Neural cell (in vitro differentiated cells): Measurements from ENCODE around the gene MRPS34.

Experiments
- EP300 ChIP-seq: fragments of 450-650 bp; conservative IDR thresholded peaks from 2 replicates; pipeline ENCODE4 v1.6.1; 2014; ENCODE audit warnings: antibody characterized with exemption, mild to moderate bottlenecking, moderate library complexity; ENCODE audit not compliant: poor library complexity, severe bottlenecking
- EZH2 ChIP-seq: fragments of 200-600, 300-800 bp; shearing (Covaris generic), sonication (generic); IDR thresholded peaks from 2 replicates; pipeline ENCODE4 v1.6.1; 2014; ENCODE audit warnings: antibody characterized with exemption, low read length, borderline replicate concordance, mild to moderate bottlenecking; ENCODE audit not compliant: insufficient read depth, poor library complexity, severe bottlenecking
- MXI1 ChIP-seq: fragments of 450-650 bp; conservative IDR thresholded peaks from 2 replicates; pipeline ENCODE4 v1.6.1; 2014; ENCODE audit warnings: antibody characterized with exemption, mild to moderate bottlenecking; ENCODE audit not compliant: poor library complexity, severe bottlenecking
- POLR2AphosphoS5 ChIP-seq: IDR thresholded peaks from 2 replicates; pipeline ENCODE4 v1.6.1; 2012
- RAD21 ChIP-seq: fragments of 450-650 bp; conservative IDR thresholded peaks from 2 replicates; pipeline ENCODE4 v1.6.1; 2014; ENCODE audit warnings: antibody characterized with exemption, mild to moderate bottlenecking, moderate library complexity
- SMC3 ChIP-seq: fragments of 450-650 bp; conservative IDR thresholded peaks from 2 replicates; pipeline ENCODE4 v1.6.1; 2014; ENCODE audit warnings: antibody characterized with exemption, mild to moderate bottlenecking, moderate library complexity; ENCODE audit not compliant: poor library complexity
- TAF1 ChIP-seq: IDR thresholded peaks from 2 replicates; pipeline ENCODE4 v1.6.1; 2012; ENCODE audit warnings: low read depth
- TF ChIP-seq, protein P1 (sequence below): fragments of 450-650 bp; IDR thresholded peaks from 2 replicates; pipeline ENCODE4 v1.5.1; 2014; ENCODE audit warnings: antibody characterized with exemption, mild to moderate bottlenecking, moderate library complexity; ENCODE audit not compliant: poor library complexity, severe bottlenecking
- TF ChIP-seq, protein P2 (sequence below): IDR thresholded peaks from 2 replicates; pipeline ENCODE4 v1.6.1; 2012; ENCODE audit warnings: borderline replicate concordance

DNA sequence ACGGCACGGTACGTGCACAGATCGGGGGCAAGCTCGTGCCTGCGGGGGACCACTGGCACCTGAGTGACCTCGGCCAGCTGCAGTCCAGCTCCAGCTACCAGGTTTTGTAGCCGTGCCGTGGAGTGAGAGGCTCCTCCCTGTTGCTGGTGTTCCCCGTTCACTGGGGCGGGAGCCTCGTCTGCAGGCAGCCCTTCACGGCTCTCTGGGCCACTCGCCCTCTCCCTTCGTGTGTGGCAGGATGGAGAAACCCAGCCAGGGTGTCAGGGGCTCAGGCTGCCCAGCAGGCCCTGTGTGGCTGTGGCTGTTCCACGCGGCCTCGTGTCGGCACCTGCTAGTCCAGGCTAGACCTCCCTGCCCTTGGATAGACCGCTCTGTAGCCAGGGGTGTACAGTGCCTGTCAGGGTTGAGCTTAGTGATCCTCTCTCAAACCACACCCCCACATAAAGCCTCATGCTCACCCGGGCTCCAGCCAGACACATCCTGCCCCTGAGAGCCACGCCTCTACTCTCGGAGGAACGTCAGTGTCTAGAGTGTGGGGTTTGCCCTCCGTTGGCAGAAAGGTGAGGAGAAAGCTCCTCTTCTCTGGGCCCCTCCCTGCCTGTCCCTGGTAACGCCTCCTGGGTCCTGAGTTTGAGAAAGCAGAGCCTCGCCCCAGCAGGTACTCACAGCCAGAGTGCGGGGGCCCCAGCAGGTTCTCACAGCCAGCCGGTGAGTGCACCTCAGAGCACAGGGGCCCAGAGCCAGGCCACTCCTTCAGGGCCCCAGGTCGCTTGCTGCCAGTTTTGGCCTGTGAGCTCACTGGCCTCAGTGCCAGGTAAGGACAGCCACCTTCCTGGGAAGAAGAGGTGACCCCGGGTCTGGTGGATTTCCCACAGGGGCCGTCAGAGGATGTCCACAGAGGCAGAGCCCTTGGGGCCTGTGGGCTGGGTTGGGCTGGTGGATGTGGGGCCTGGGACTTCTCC is 29.3 kb downstream of the MRPS34 start:
- TF ChIP-seq, protein P1, sequence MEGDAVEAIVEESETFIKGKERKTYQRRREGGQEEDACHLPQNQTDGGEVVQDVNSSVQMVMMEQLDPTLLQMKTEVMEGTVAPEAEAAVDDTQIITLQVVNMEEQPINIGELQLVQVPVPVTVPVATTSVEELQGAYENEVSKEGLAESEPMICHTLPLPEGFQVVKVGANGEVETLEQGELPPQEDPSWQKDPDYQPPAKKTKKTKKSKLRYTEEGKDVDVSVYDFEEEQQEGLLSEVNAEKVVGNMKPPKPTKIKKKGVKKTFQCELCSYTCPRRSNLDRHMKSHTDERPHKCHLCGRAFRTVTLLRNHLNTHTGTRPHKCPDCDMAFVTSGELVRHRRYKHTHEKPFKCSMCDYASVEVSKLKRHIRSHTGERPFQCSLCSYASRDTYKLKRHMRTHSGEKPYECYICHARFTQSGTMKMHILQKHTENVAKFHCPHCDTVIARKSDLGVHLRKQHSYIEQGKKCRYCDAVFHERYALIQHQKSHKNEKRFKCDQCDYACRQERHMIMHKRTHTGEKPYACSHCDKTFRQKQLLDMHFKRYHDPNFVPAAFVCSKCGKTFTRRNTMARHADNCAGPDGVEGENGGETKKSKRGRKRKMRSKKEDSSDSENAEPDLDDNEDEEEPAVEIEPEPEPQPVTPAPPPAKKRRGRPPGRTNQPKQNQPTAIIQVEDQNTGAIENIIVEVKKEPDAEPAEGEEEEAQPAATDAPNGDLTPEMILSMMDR, result no peak
- TF ChIP-seq RAD21 (no peak), MXI1 (no peak), EZH2 (no peak), EP300 (no peak), POLR2AphosphoS5 (no peak), SMC3 (no peak), TAF1 (no peak)
- TF ChIP-seq, protein P2, sequence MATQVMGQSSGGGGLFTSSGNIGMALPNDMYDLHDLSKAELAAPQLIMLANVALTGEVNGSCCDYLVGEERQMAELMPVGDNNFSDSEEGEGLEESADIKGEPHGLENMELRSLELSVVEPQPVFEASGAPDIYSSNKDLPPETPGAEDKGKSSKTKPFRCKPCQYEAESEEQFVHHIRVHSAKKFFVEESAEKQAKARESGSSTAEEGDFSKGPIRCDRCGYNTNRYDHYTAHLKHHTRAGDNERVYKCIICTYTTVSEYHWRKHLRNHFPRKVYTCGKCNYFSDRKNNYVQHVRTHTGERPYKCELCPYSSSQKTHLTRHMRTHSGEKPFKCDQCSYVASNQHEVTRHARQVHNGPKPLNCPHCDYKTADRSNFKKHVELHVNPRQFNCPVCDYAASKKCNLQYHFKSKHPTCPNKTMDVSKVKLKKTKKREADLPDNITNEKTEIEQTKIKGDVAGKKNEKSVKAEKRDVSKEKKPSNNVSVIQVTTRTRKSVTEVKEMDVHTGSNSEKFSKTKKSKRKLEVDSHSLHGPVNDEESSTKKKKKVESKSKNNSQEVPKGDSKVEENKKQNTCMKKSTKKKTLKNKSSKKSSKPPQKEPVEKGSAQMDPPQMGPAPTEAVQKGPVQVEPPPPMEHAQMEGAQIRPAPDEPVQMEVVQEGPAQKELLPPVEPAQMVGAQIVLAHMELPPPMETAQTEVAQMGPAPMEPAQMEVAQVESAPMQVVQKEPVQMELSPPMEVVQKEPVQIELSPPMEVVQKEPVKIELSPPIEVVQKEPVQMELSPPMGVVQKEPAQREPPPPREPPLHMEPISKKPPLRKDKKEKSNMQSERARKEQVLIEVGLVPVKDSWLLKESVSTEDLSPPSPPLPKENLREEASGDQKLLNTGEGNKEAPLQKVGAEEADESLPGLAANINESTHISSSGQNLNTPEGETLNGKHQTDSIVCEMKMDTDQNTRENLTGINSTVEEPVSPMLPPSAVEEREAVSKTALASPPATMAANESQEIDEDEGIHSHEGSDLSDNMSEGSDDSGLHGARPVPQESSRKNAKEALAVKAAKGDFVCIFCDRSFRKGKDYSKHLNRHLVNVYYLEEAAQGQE, result no peak
